GM21528 (cell line): Measurements from ENCODE around the gene MAPK10.
"Not testable (repeated sequence)": the region's sequence is repeated elsewhere in the genome, so short reads cannot be mapped to it uniquely, and the experiment has no call there.

Source experiments
- ATAC-seq: cut with Tn5 transposase; IDR thresholded peaks from one replicate; pipeline ENCODE4 v1.9.1; 2021; ENCODE audit warnings: mild to moderate bottlenecking, moderate library complexity; ENCODE audit not compliant: unreplicated experiment, low FRiP score

MAPK10 gene

GRCh38 chr4:86050496-86050895 lies 309.4 kb downstream of the MAPK10 start:
- ATAC-seq = no peak

- ATAC-seq = no peak
Observed at GRCh38 chr4:86048426-86048825, 311.4 kb downstream of the MAPK10 start.

- no peak for ATAC-seq
Observed at GRCh38 chr4:86044593-86044985, 315.3 kb downstream of the MAPK10 start.

- peak; percentile 79 for ATAC-seq
Observed at GRCh38 chr4:86043755-86044592, 315.9 kb downstream of the MAPK10 start.

- ATAC-seq = no peak
Observed at GRCh38 chr4:86038037-86038436, 321.8 kb downstream of the MAPK10 start.

- ATAC-seq = no peak
Observed at GRCh38 chr4:86036736-86037135, 323.1 kb downstream of the MAPK10 start.

- ATAC-seq = no peak
Observed at GRCh38 chr4:86035688-86036087, 324.2 kb downstream of the MAPK10 start.

- ATAC-seq = no peak
Observed at GRCh38 chr4:86034616-86035015, 325.2 kb downstream of the MAPK10 start.

GRCh38 chr4:86033171-86033570 lies 326.7 kb downstream of the MAPK10 start:
- no peak for ATAC-seq

- ATAC-seq = no peak
Observed at GRCh38 chr4:86032476-86033022, 327.3 kb downstream of the MAPK10 start.

- ATAC-seq = no peak
Observed at GRCh38 chr4:86031927-86032326, 327.9 kb downstream of the MAPK10 start.

GRCh38 chr4:86026720-86027119 lies 333.1 kb downstream of the MAPK10 start:
- ATAC-seq = no peak

- ATAC-seq = not testable (repeated sequence)
Observed at GRCh38 chr4:86021671-86022070, 338.2 kb downstream of the MAPK10 start.

GRCh38 chr4:86019906-86020305 lies 339.9 kb downstream of the MAPK10 start:
- no peak for ATAC-seq

- ATAC-seq = no peak
Observed at GRCh38 chr4:86019362-86019761, 340.5 kb downstream of the MAPK10 start.

- ATAC-seq = no peak
Observed at GRCh38 chr4:86015412-86016350, 344.2 kb downstream of the MAPK10 start.

GRCh38 chr4:86014599-86014998 lies 345.3 kb downstream of the MAPK10 start:
- no peak for ATAC-seq

- ATAC-seq = no peak
Observed at GRCh38 chr4:86013621-86014020, 346.2 kb downstream of the MAPK10 start.

- ATAC-seq = no peak
Observed at GRCh38 chr4:86011117-86011516, 348.7 kb downstream of the MAPK10 start.

- ATAC-seq = no peak
Observed at GRCh38 chr4:86007042-86007441, 352.8 kb downstream of the MAPK10 start.

GRCh38 chr4:86006057-86006456 lies 353.8 kb downstream of the MAPK10 start:
- ATAC-seq = no peak
